Urinary bladder (tissue), 4 donors: ENCODE data around the gene FOXN1. TPM values are rescaled to one million over a fixed set of nuclear protein-coding genes. Genes with fewer than 3 reads are reported as not detected.

Source experiments
- DNase-seq: peaks from one replicate; pipeline ENCODE4 v3.0.0-alpha.2; 2015; ENCODE audit errors: extremely low spot score
- H3K27ac ChIP-seq: one replicate; pipeline ENCODE4 v1.5.1; 2013; ENCODE audit warnings: low read depth, mild to moderate bottlenecking, moderate library complexity
- H3K36me3 ChIP-seq: one replicate; pipeline ENCODE4 v1.6.1; 2013; ENCODE audit warnings: mild to moderate bottlenecking, moderate library complexity; ENCODE audit not compliant: insufficient read depth
- H3K4me1 ChIP-seq: one replicate; pipeline ENCODE4 v1.6.1; 2013; ENCODE audit warnings: mild to moderate bottlenecking, moderate library complexity; ENCODE audit not compliant: insufficient read depth
- H3K4me3 ChIP-seq: one replicate; pipeline ENCODE4 v1.5.1; 2013; ENCODE audit warnings: low read depth, low read length
- WGBS: extraction: QIAGEN DNeasy Blood & Tissue Kit; methylation state at CpG from one replicate; pipeline ENCODE4 v1.1.7; 2013; 5-methylcytosine and 5-hydroxymethylcytosine counted together
- polyA plus RNA-seq: library from polyadenylated mRNA; stranded (reverse); fragments of 200-250 nt; gene quantifications from one replicate; pipeline ENCODE4 v1.2.3, GENCODE V29; 2013
- total RNA-seq: library from RNA; depleted of rRNA; stranded (reverse); fragments of >200 nt; gene quantifications from one replicate; pipeline ENCODE4 v1.2.3, GENCODE V29; 2014
- donor health status: healthy with polysubstance abuse.
- donor health status: healthy.

Gene FOXN1
- total and polyA plus RNA-seq, 2 donors, result 0.11 to 0.13 TPM

DNA sequence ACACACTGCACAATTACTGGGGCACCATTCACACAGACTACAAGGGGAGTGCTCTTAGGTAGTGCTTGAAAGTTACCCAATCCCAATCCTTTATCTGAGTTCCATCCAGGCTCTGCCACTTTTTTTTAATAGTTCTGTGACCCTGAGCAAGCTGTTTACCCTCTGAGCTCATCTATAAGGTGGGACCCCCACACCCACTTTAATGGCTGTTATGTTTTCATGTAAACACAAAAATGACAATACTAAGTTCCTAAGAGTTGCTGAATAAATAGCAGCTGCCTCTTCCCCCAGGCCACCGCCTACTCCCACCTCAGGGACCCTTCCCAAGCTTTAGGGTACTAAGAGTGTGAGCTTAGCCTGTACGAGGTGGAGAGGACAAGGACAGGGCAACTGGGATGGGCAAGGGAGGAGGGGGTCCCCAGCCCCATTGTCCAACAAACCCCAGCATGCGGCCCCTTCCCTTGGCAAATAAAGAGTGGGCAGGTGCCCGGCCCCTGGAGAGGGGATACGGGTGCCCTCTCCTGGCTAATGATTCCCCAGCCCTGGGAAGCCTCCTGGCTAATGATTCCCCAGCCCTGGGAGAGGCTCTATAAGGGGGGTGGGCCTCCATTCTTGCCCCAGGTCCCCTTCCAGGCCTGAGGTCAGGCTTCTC, 18.1 kb upstream of the FOXN1 start:
- H3K27ac ChIP-seq, result no peak overlapping the region
- no peaks in the 10 kb centered on the region for H3K36me3 ChIP-seq
- WGBS, result 62% methylated on average over 5 of the region's 5 CpGs
- H3K4me1 ChIP-seq, result no peaks in the 10 kb centered on the region
- no peak for DNase-seq
- H3K4me3 ChIP-seq, result no peak overlapping the region

DNA sequence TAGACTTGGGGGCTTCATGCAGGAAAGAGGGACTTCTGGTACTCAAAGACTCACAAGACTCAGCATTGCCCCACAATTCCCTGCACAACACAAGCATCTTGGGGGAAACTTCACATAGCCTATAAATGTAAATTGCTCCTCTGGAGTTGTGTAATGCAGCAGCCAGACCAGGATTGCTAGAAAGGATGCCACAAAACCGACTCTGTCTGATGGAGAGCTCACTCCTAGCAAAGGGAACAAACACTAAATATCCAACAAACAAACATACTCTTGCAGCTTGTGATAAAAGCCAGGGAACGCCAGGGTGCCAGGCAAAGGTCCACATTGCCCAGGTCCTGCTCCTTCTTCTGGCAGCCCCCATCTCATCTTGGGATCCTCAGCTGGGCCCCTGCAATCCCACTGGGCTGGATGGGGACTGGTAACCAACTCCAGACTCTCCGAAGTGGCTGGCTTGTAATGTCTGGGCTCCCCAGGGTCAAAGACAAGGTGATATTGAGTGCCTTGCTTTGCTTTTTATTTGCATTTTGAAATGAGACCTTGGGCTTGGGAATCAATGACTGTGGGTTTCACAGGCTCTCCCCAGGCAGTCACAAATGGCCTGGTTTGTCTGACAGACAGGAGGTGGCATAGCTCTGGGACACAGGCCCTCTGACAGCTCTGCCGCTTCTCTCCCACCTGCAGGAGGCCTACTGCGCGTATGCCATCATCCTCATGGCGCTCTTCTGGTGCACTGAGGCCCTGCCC, 17.4 kb upstream of the FOXN1 start:
- WGBS, result 76% methylated on average over 7 of the region's 7 CpGs
- H3K36me3 ChIP-seq, result no peaks in the 10 kb centered on the region
- no peak overlapping the region for H3K27ac ChIP-seq
- DNase-seq, result no peak
- H3K4me3 ChIP-seq, result no peak overlapping the region
- no peaks in the 10 kb centered on the region for H3K4me1 ChIP-seq

DNA sequence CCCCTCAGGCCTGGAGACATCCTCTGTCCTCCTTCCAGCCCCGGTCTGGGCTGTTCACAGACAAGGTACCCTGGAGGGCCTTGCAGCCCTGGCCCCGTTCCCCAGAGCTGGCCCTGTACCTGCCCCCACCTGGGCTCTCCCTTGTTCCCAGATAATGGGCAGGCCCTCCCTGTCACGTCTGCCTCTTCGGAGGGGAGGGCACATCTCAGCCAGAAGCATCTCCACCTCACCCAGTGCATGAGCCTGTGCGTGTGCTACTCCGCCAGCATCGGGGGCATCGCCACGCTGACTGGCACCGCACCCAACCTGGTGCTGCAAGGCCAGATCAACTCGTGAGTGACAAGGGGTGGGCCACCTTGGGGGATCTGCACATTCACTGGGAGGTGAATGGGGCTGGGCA, 14.9 kb upstream of the FOXN1 start:
- 82% methylated on average over 11 of the region's 11 CpGs for WGBS

DNA sequence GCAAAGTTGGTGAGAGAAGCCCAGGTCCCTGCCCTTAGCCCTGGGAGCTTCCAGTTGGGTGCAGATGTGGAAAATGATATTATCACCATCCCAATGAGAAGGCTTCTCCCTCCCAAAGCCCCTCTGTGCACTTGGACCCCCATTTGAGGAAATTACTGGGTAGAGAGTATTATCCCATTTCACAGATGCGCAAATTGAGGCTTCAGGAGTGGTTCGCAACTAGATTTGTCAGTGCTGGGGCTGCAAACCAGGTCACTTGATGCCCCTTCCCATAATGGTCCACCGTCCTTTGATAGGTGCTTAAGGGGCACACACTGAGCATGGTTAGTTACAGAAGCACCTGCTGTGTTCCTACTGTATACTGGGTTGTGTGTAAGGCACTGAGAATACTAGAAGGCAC, 14.3 kb upstream of the FOXN1 start:
- 91% methylated on average over 3 of the region's 3 CpGs for WGBS
- no peak overlapping the region for H3K27ac ChIP-seq

More for the DNA sequence above, 14.9 kb upstream of the FOXN1 start:
- no peak overlapping the region for H3K27ac ChIP-seq
- no peaks in the 10 kb centered on the region for H3K36me3 ChIP-seq
- DNase-seq, result no peak
- H3K4me3 ChIP-seq, result no peak overlapping the region
- no peaks in the 10 kb centered on the region for H3K4me1 ChIP-seq

DNA sequence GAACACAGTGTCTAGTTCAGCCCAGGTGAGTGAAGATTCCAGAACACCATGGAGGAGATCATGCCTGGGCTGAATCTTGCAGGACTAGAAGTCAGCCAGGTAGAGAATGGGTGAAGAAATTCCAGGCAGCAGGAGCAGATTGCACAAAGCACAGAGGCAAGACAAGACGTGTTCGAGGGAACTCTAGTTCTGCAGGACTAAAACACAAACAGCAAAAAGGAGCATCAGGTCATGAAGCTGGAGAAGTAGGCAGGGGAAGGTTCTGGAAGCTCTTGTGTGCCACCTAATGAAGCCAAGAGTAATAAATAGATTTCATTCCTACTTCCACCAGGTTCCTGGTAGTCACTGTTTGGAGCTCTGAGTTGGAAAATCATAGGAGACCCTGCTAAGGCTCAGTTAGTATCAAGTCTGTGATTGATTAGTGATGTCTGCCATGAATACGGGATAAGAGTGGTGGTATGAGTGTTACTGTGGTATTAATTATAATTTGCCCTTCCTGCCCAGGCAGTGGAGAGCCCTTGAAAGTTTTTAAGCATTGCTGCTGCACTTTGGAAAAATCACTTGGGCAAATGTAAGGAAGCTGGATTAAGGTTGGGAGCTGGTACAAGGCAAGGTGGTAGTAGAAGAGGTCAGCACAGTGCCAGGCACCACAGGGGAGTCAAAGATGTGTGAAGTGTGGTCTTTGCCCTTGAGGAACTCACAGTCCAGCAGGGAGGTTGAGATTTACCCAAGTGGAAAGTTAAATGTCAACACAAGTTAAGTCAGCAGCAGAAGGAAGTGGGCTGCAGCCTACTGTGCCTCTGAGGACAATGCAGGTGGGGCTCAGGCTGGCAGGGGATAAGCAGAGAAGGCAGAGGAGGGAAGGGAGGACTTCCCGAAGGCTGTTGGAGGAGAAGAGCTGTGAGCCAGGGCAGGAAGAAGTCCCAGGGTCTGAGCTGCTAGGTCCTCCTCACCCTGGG, 13.5 kb upstream of the FOXN1 start:
- no peak overlapping the region for H3K4me3 ChIP-seq
- no peak overlapping the region for H3K27ac ChIP-seq
- no peak for DNase-seq
- no peaks in the 10 kb centered on the region for H3K36me3 ChIP-seq
- H3K4me1 ChIP-seq, result no peaks in the 10 kb centered on the region
- 49% methylated on average over 4 of the region's 4 CpGs for WGBS

More for the DNA sequence above, 14.3 kb upstream of the FOXN1 start:
- H3K4me1 ChIP-seq, result no peaks in the 10 kb centered on the region
- DNase-seq, result no peak
- no peaks in the 10 kb centered on the region for H3K36me3 ChIP-seq
- H3K4me3 ChIP-seq, result no peak overlapping the region

DNA sequence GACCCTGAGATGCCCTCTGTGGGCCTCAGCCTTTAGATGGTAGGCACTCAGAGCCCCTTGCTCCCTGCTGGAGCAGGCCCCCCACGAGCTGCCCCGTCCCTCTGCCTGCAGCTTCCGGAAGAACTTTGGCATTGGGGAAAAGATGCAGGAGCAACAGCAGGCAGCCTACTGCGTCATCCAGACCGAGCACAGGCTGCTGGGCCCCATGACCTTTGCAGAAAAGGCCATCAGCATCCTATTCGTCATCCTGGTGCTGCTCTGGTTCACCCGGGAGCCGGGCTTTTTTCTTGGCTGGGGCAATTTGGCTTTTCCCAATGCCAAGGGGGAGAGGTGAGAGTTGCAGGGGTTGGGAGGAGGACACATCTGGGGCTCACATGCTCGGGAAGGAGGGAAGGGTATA, 12.7 kb upstream of the FOXN1 start:
- H3K27ac ChIP-seq, result no peak overlapping the region
- 39% methylated on average over 9 of the region's 9 CpGs for WGBS
- DNase-seq, result no peak
- no peaks in the 10 kb centered on the region for H3K4me1 ChIP-seq
- no peak overlapping the region for H3K4me3 ChIP-seq
- no peaks in the 10 kb centered on the region for H3K36me3 ChIP-seq

DNA sequence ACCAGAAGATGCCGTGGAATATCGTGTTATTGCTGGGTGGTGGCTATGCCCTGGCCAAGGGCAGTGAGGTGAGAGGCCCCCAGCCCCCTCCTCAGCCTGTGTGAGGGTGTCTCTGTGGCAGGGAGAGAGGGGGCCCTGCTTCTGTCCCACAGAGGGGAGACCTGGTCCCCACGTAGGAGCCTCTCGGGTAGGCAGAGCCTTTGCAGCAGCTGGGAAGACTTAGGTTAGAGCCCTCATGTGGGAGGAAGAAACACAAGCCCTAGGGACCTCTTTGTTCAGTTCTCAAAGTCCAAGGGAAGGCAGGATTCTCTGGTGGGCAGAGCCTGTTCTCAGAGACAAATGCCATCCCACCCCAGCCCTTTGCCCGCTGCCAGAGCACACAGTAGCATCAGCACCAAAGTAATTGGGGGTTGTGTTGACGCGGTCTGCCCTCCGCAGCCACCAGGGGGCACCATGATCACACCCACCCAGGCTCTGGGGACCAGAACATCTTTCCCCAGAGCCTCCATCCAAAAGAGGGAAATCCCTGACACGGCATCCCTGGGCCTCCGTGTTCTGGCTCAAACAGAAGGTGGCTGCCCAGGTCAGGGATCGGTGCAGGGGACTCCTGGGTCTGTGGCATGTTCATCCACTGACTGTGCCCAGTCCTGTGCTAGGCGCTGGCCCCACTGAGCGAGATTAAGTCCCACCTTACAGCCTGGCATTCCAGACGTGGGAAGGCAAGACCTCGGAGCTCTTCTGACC, 11.5 kb upstream of the FOXN1 start:
- H3K4me3 ChIP-seq, result no peak overlapping the region
- H3K27ac ChIP-seq, result no peak overlapping the region
- DNase-seq, result no peak
- WGBS, result 36% methylated on average over 15 of the region's 15 CpGs
- no peaks in the 10 kb centered on the region for H3K4me1 ChIP-seq
- no peaks in the 10 kb centered on the region for H3K36me3 ChIP-seq

DNA sequence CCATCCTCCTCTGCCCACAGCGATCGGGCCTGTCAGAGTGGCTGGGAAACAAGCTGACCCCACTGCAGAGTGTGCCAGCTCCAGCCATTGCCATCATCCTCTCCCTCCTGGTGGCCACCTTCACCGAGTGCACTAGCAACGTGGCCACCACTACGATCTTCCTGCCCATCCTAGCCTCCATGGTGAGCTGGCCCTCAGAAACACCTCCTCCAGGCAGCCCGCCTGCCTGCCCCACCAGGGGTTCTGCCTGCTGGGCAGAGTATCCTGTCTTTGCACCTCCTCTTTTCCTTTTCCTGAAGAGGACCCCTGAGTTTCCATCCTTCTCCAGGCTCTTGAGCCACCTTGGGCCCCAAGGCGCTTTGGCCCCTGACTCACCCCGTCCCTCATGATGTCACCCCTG, 10.5 kb upstream of the FOXN1 start:
- Histone ChIP-seq H3K4me3 (no peak overlapping the region), H3K4me1 (no peaks in the 10 kb centered on the region), H3K36me3 (no peaks in the 10 kb centered on the region), H3K27ac (no peak overlapping the region)
- WGBS, result 88% methylated on average over 8 of the region's 8 CpGs
- no peak for DNase-seq

DNA sequence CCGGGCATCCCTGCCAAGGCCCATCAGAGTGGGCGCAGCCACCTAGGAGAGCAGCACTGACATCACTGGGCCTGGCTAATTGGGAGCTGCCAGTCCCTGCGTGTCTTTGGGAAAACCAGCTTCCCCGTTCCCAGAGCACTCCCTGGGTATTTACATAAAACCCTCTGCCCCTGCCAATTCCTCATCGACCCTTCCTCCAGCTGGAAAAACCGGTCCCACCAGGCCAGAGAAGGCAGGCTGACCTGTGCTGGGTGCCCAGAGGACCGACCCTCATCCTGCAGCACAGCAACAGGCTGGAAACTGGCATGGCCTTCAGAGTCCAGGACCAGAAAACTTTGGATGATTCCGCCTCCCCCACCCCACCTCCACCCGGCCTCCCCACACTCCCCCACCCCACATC, 8.2 kb upstream of the FOXN1 start:
- 42% methylated on average over 9 of the region's 9 CpGs for WGBS
- DNase-seq, result no peak
- Histone ChIP-seq H3K4me1 (no peaks in the 10 kb centered on the region), H3K27ac (no peak overlapping the region), H3K4me3 (no peak overlapping the region), H3K36me3 (no peaks in the 10 kb centered on the region)

DNA sequence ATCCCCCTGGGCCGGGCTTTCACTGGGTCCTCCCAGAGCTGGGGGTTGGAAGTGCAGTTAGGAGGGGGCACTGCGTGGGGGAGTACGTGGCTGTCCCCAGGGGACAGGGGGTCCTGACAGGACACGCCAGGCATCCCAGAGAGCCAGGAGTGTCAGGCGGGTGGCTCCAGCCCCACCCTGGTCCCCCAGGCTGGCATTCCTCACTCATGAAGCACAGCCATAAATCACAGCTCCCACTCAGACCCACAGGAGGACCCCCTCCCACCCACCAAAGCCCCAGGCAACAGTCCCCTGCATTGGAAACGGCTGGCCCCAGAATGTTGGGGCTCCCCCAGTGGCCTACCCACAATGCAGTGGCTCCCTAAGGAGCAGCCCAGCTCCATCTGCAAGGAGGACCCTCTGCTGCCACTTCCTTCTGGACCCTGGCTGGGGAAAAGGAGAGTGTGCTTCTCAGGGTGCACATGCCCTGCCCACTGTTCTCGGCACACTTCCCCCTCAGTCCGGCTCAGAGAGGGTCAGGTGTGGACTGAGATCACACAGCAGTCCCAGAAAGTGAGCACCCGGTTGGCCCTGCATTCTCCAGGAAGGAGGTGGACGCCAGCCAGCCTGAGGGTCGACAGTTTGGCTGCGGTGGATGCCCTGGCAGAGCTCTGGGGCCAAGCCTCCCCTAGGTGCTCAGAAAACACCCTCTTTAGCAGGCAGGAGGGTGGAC, 7.3 kb upstream of the FOXN1 start:
- DNase-seq, result no peak
- WGBS, result 48% methylated on average over 12 of the region's 12 CpGs
- no peaks in the 10 kb centered on the region for H3K4me1 ChIP-seq
- H3K27ac ChIP-seq, result no peak overlapping the region
- no peak overlapping the region for H3K4me3 ChIP-seq
- H3K36me3 ChIP-seq, result no peaks in the 10 kb centered on the region

DNA sequence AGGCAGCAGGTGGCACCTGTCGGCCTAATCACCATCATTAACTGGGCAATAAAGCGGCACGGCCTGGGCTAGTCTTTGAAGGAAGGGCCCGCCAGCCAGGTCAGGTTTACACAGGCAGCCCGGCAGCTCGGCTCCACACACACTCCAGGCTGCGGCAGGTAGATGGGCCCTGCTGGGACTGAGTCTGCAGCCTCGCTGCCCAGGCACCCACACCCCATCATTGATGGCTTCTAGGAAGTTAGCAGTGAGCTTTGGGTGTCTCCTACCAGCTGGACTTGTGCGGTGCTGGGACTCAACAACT, 6.8 kb upstream of the FOXN1 start:
- no peak overlapping the region for H3K4me3 ChIP-seq
- H3K27ac ChIP-seq, result no peak overlapping the region
- DNase-seq, result no peak
- H3K36me3 ChIP-seq, result no peaks in the 10 kb centered on the region
- WGBS, result 53% methylated on average over 9 of the region's 9 CpGs
- no peaks in the 10 kb centered on the region for H3K4me1 ChIP-seq

DNA sequence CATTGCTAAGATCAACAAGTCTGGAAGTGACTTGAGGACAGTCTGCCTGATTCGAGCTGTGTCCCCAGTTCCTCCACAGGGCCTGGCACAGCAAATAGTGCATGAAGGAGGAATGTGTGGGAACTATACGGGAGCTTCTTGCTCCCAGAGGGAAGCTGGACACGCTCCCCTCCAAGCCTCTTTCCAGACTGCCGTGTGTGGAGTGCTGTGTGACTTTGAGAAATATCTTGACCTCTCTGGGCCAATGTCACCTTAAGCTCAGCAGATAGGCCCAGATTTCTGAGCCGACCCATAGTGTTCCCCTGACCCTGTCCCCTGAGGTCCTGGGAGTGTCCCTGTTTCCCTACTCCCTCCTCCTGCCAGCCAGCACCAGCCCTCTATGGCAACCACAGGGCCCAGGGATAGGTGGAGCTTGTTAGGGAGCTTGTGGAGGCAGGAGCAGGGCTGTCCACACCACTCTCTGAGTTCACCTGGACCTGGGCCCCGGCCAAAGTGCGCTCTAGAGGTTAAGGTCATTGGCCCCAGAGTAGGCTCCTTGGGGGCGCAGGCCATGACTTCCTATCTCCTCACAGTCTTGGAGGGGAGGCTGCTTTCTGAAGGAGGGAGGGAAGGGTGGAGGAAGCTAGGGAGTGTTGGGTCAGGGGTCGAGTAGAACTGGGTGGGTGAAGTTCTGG, 6.3 kb upstream of the FOXN1 start:
- Histone ChIP-seq H3K4me3 (no peak overlapping the region), H3K36me3 (no peaks in the 10 kb centered on the region), H3K27ac (no peak overlapping the region), H3K4me1 (no peaks in the 10 kb centered on the region)
- 67% methylated on average over 9 of the region's 9 CpGs for WGBS
- no peak for DNase-seq
